Measurements from ENCODE around the gene SLC22A5. TPM values are rescaled to one million over a fixed set of nuclear protein-coding genes. Genes with fewer than 3 reads are reported as not detected.

The SLC22A5 gene
- total RNA-seq, 3 donors from 2014 or later (not counting 1 experiment from before 2014, with no cell fraction given) = 1.6 to 5.0 (median 3.9) TPM

DNA sequence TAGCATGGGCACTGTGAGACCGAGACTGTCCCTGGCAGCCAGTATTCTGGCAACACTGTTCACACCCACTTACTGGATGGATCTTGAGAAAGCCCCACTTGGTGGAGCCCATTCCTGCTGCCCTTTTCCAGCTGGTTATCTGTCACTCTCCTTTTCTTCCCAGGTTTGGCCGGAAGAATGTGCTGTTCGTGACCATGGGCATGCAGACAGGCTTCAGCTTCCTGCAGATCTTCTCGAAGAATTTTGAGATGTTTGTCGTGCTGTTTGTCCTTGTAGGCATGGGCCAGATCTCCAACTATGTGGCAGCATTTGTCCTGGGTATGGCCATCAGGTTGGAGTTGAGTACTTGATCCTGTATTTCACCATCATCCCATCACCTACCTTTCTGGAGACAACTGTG, 14.5 kb downstream of the SLC22A5 start:
- Mint-ChIP-seq H3K36me3 (no peaks in the 10 kb centered on the region), H3K27ac (no peak overlapping the region)
- WGBS (ENCODE audit: insufficient coverage) = 82% methylated on average over 5 of the region's 5 CpGs

DNA sequence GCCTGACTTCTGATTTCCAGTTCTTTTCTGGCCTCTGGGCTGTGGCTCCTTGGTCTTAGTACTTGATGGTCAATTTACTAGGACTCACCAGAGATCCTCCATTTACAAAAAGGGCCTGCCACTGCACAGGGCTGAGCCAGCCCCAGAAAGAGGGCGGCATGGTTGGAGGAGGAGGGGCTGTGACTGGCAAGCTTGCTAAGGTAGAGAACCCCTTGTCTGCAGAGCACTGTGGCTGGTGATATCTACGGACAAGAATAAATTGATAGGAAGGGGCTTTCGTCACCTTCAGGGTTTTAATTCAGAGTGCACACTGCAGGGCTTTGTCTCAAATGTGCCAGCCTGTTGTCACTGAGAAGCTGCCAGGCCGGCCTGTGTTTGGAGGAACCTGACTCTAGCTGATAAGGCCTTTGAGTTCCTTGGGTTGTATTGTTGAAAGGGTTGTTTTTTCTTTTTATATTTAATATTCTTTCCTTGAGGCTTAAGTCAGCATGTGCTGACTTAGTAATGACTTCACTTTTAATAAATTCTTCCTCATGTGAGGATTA, 15.1 kb downstream of the SLC22A5 start:
- ATAC-seq = no peak
- no peaks in the 10 kb centered on the region for H3K9me3 Mint-ChIP-seq
- no peak overlapping the region for H3K4me3 Mint-ChIP-seq
- intact Hi-C loops (cut with micrococcal nuclease) = loop anchor here (1.0 to 2.0 kb wide), 3 partner anchors 330 to 499 kb away; no protein-coding TSS in a partner anchor
- Histone ChIP-seq H3K4me1 (ENCODE audit: control insufficient read depth, insufficient read depth, low read length) (peaks cover 26% of the 10 kb centered on the region), H3K27ac (ENCODE audit: low read length) (no peak overlapping the region), H3K36me3 (ENCODE audit: control insufficient read depth, insufficient read depth, low read length) (no peaks in the 10 kb centered on the region), H3K4me3 (ENCODE audit: low read length) (no peak overlapping the region), H3K9me3 (ENCODE audit: control insufficient read depth, insufficient read depth, low read length) (no peaks in the 10 kb centered on the region), H3K27me3 (ENCODE audit: control insufficient read depth, insufficient read depth, low read length) (no peaks in the 10 kb centered on the region)
- H3K36me3 Mint-ChIP-seq = no peaks in the 10 kb centered on the region
- H3K27ac Mint-ChIP-seq = peak overlapping the region in 1 of 2 donors; percentile 79
- H3K4me1 Mint-ChIP-seq = peaks cover 15 to 35% of the 10 kb centered on the region in 2 donors
- WGBS (ENCODE audit: insufficient coverage) = 89% methylated on average over 4 of the region's 4 CpGs
- TF ChIP-seq, protein P1, sequence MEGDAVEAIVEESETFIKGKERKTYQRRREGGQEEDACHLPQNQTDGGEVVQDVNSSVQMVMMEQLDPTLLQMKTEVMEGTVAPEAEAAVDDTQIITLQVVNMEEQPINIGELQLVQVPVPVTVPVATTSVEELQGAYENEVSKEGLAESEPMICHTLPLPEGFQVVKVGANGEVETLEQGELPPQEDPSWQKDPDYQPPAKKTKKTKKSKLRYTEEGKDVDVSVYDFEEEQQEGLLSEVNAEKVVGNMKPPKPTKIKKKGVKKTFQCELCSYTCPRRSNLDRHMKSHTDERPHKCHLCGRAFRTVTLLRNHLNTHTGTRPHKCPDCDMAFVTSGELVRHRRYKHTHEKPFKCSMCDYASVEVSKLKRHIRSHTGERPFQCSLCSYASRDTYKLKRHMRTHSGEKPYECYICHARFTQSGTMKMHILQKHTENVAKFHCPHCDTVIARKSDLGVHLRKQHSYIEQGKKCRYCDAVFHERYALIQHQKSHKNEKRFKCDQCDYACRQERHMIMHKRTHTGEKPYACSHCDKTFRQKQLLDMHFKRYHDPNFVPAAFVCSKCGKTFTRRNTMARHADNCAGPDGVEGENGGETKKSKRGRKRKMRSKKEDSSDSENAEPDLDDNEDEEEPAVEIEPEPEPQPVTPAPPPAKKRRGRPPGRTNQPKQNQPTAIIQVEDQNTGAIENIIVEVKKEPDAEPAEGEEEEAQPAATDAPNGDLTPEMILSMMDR (IDR thresholded peaks at IDR 0.05) = no peak
- DNase-seq = no peak
- peaks cover 0 to 9% of the 10 kb centered on the region in 2 donors for H3K27me3 Mint-ChIP-seq (ENCODE audit: low read depth in 2 of 2)

More for the DNA sequence above, 14.5 kb downstream of the SLC22A5 start:
- intact Hi-C loops (cut with micrococcal nuclease) = loop anchor here (2.0 kb wide), 1 partner anchor 331 kb away; no protein-coding TSS in a partner anchor
- H3K9me3 ChIP-seq (ENCODE audit: control insufficient read depth, insufficient read depth, low read length) = no peaks in the 10 kb centered on the region
- peaks cover 26% of the 10 kb centered on the region for H3K4me1 ChIP-seq (ENCODE audit: control insufficient read depth, insufficient read depth, low read length)
- no peak for DNase-seq
- Mint-ChIP-seq H3K9me3 (no peaks in the 10 kb centered on the region), H3K27me3 (ENCODE audit: low read depth in 2 of 2) (peaks cover 0 to 9% of the 10 kb centered on the region in 2 donors), H3K4me1 (peaks cover 15 to 33% of the 10 kb centered on the region in 2 donors), H3K4me3 (no peak overlapping the region)
- TF ChIP-seq, protein P1 (IDR thresholded peaks at IDR 0.05) = no peak
- ATAC-seq = no peak
- no peak overlapping the region for H3K4me3 ChIP-seq (ENCODE audit: low read length)
- no peak overlapping the region for H3K27ac ChIP-seq (ENCODE audit: low read length)
- H3K27me3 ChIP-seq (ENCODE audit: control insufficient read depth, insufficient read depth, low read length) = no peaks in the 10 kb centered on the region
- no peaks in the 10 kb centered on the region for H3K36me3 ChIP-seq (ENCODE audit: control insufficient read depth, insufficient read depth, low read length)

DNA sequence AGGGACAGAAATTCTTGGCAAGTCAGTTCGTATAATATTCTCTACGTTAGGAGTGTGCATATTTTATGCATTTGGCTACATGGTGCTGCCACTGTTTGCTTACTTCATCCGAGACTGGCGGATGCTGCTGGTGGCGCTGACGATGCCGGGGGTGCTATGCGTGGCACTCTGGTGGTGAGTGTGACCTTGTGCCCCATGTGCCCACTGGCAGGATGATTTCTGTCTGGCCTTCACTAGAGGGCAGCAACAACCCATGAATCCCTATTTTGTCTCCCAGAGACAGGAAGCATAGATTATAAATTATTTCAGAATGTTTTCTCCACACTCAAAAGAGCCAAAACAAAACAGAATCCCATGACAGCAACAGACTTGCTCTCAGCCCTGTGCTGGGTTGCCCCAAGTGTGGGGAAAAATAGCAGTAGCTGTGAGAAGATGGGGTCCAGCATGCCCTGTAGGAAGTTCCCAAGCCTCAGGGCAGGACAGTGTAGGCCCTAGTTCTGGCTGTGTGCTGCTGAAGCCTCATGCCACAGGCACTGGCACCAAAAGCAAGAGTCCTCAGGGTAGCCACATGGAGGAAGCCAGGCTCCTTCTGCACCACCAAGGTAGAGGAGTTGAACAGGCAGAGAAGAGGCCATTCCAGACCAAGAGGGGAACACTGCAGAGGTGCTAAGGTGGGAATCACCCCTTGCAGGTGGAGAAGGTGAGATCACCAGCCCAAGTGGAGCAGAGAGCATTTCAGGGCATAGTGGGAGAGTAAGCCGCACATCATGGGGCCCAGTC, 16.0 kb downstream of the SLC22A5 start:
- Mint-ChIP-seq H3K27me3 (ENCODE audit: low read depth in 2 of 2) (peaks cover 0 to 1% of the 10 kb centered on the region in 2 donors), H3K27ac (peak overlapping the region; percentile 60 to 79), H3K36me3 (no peaks in the 10 kb centered on the region), H3K9me3 (no peaks in the 10 kb centered on the region), H3K4me1 (peaks cover 15 to 35% of the 10 kb centered on the region in 2 donors), H3K4me3 (peak overlapping the region; percentile 13)
- H3K27ac ChIP-seq (ENCODE audit: low read length) = no peak overlapping the region
- no peaks in the 10 kb centered on the region for H3K27me3 ChIP-seq (ENCODE audit: control insufficient read depth, insufficient read depth, low read length)
- intact Hi-C loops (cut with micrococcal nuclease) = loop anchor here (1.0 to 2.0 kb wide), 4 partner anchors 116 to 498 kb away; no protein-coding TSS in a partner anchor
- 28% methylated on average over 9 of the region's 9 CpGs for WGBS (ENCODE audit: insufficient coverage)
- ATAC-seq = peak; percentile 74 to 83 (median 83)
- DNase-seq = peak; percentile 58 to 85
- H3K9me3 ChIP-seq (ENCODE audit: control insufficient read depth, insufficient read depth, low read length) = no peaks in the 10 kb centered on the region
- H3K4me3 ChIP-seq (ENCODE audit: low read length) = no peak overlapping the region
- peaks cover 26% of the 10 kb centered on the region for H3K4me1 ChIP-seq (ENCODE audit: control insufficient read depth, insufficient read depth, low read length)
- TF ChIP-seq, protein P1 (IDR thresholded peaks at IDR 0.05) = peak; percentile 73
- no peaks in the 10 kb centered on the region for H3K36me3 ChIP-seq (ENCODE audit: control insufficient read depth, insufficient read depth, low read length)
